ENCODE results near the gene SAMD10.
"Not testable (repeated sequence)": the region's sequence is repeated elsewhere in the genome, so short reads cannot be mapped to it uniquely, and the experiment has no call there.

SAMD10 gene

GRCh38 chr20:64000906-64001305, 21.5 kb upstream of the SAMD10 start:
- no peak for DNase-seq

GRCh38 chr20:63982937-63983336, 3.5 kb upstream of the SAMD10 start:
- DNase-seq, result no peak

GRCh38 chr20:63980806-63981728, 1.6 kb upstream of the SAMD10 start, which contains the start of gene PRPF6:
Gene PRPF6 (plus strand): TSS chr20:63981132. CDS start chr20:63981246, 114 bp downstream.
- peak; percentile 98 for DNase-seq

DNA sequence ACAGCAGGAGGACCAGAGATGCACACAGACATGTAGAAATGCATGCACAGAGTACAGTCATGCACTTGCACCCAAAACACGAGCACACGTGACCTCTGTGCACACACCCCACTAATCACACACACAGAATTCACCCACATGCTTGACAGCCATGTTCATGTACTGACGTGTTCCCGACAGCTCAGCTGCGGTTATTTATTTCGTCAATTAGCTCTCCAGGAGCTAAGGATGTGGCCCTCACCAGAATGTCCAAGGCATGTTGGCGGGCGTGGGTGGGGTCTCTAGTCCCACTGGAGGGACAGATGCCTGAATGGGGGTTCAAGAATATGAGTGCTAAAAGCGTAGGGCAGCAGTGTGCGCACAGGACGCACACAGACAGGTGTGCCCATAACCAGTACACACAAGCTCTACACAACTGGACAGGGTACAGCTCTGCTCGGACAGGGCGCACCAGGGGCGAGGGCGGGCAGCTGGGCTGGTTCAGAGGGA, 919 bp upstream of the SAMD10 start:
- DNase-seq, result peak; percentile 73

DNA sequence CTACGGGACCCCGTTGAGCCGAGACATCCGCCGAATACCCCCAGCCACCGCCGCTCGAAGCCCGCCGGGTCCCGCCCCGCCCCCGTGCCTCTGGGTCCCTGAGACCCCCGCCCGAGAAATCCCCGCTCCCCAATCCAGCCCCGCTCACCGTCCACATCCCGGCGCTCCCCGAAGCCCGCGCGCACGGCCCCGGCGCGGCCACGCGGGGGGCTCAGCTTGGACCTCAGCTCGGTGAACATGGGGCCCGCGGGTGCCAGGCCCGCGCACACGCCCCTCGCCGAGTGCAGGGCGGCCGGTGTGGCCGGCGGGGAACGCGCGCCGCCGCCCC, 249 bp downstream of the SAMD10 start:
- no peak for DNase-seq

GRCh38 chr20:63978319-63979228, 868 bp downstream of the SAMD10 start:
- DNase-seq, result peak; percentile 88

DNA sequence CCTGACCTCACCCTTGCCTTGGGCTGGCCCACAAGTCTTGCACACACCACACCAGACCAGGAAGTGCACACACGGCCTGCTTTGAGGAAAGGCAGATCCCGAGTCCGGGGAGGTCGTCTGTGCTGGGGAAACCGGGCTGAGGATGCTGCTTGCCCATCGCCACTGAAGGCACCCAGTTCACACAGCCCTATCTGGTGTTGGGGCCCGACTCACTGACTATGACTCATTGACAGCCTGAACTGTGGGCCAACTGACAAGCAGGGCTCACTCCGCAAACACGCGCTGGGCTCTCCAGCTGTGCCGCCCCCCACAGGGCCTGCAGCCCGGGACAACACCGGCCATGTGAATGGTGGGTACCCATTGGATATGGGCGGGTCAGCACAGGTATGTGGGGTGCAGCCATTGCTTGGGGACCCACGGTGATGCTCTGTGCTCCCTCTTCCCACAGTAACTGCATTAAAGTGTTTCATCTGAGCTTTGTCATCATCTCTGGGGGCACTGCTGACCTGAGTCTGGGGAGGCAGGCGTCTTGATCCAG, 1.6 kb downstream of the SAMD10 start:
- peak; percentile 84 for DNase-seq

GRCh38 chr20:63976980-63977738, 2.3 kb downstream of the SAMD10 start:
- DNase-seq, result no peak

GRCh38 chr20:63976511-63976910, 2.9 kb downstream of the SAMD10 start:
- DNase-seq, result not testable (repeated sequence)

GRCh38 chr20:63974402-63975200, 4.8 kb downstream of the SAMD10 start:
- DNase-seq, result no peak

- peak; percentile 93 for DNase-seq
These were observed 5.6 kb downstream of the SAMD10 start for GRCh38 chr20:63973636-63974401.

DNA sequence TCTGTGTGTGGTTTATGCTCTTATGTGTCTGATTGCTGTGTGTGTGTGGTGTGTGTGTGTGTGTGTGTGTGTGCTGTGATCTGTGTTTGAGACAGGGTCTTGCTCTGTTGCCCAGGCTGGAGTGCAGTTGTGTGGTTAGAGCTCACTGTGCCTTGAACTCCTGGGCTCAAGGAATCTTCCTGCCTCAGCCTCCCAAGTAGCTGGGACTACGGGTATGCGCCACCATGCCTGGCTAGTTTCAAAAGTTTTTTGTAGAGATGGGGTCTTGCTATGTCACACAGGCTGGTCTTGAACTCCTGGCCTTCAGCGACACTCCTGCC, 6.3 kb downstream of the SAMD10 start:
- DNase-seq, result no peak

DNA sequence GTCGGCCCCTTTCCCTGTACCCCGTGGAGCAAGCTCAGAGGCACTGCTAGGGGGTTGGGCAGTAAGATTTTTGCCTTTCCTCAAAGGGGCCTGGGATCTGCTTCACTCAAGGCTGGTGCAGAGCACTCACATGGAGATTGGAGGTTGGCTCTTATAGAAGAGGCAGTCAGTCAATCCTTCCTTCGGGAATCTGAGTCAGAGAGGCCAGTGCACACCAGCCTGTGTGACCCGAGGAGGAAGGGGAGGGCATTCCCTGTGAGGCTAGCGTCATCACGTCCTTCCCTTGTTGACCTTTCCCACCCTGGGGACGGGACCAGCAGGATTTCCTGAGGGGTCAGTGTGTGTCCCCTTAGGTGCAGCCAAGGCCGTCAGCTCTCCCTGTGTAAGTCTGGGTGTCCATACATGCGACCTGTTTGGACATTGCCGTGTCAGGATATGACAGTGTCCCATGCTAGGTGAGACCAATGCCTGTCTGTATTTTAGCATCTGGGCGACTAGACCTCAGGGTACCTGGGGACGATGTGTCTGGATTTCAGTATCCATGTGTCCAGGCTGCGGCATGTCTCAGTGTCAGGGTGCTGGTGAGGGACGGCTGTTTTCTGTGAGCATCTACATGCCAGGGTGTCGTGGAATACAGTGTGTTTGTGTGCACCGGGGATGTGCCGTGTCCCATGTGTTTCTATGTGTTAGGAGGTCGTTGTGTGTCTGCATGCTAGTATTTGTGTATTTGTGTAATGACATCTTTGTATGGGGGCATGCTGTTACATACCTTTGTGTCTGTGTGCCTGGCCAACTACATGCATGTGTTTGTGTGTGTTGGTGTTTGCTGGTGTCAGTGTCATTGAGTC, 6.9 kb downstream of the SAMD10 start:
- no peak for DNase-seq

- DNase-seq, result not testable (repeated sequence)
These were observed 7.5 kb downstream of the SAMD10 start for GRCh38 chr20:63971960-63972311.

GRCh38 chr20:63970714-63971431, 8.6 kb downstream of the SAMD10 start:
- DNase-seq, result no peak

GRCh38 chr20:63969838-63970713, 9.4 kb downstream of the SAMD10 start, which contains the start of gene ZNF512B:
Gene ZNF512B (minus strand): TSS chr20:63969930. CDS start chr20:63967950, 1,980 bp downstream.
- peak; percentile 83 for DNase-seq

DNA sequence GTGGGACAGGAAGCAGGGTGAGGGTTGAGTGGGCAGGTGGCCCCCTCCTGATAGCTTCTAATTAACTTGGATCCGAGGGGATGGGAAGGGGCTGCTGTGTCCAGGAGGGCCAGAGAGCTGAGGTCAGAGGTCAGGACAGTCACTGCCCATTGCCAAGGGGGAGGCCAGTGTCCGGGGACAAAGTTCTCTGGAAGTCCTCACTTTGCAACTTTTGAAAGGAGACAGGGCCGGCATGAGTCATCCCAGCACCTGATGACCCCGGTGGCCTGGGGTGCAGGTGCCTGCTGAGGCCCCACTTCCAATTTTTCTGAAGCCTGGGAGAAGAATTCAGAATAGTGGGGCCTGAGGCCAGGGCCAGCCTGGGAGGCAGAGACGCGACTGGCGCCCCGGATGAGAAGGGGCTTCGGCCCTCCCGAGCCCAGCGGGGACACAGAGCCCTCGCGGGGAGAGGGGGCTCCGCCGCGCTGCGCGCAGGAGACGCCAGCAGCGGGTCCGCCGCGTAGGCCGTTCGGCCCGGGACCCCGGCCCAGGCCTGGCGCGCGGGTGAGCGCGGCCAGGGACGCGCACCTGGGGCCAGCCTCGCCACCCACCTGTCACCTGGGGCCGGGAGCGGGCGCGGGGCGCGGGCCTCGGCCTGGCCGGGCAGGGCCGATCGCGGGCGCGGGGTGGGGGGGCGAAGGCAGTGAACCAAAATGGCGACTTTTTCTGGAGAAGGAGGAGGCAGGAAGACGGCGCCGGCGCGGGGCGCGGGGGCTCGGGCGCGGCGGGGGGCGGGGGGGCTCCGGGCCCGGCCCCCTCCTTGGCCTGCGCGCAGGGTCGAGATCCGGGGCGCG, 10.3 kb downstream of the SAMD10 start:
- peak; percentile 73 for DNase-seq
